ENCODE results near the gene SLC44A1.

The SLC44A1 gene

DNA sequence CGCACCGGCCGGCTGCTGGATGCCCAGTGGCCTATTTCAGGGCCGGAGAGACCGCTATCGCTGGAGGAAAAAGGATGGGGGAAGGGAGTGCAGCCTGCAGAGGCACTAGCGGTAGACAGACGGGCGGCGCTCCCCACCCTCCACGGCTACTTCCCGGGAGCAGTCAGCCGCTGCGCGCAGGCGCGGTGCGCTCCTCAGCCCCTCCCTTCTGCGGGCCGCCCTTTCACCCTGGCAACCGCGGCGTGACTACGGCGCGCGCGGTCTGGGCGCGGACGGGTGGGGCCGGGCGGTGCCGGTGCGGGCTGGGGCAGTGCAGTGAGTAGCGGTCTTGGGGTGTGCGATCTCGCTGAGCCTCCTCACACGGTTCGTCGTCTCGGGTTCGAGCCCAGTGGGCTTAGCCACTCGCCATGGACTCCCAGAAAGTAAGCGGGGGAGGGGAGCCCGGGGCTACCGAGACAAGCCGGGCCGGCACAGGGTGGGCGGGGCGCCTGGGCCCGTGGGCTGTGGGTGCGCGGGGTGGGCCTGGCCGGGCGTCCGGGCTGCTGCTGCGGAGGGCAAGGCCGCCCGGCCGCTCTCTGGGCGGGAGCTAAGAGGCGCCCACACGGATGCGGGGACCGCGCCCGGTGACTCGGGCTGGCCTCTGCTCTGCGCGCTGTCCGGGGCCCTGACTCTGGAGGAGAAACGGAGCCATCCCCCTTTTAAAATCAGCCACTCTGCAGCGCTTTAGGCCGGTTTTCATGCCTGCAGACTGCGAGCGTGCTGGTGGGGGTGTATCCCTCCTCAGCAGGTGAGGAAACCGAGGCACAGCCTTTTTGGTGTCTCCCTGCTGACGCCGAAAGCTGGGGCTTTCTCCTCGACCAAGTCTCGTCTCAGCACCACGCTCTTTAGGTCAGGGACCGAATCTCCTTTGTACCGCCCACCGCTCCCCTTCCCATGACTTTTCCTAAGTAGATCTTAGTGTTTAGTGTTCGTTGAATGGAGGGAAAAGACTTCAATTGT is 203.7 kb downstream of the SLC44A1 start, which contains the start of gene FSD1L:
Gene FSD1L (plus strand): TSS at position 221 of the 999 bp plus-strand sequence. CDS start 187 bp downstream, at position 408.
- no peaks in the 10 kb centered on the region for H3K27me3 ChIP-seq (ENCODE audit: insufficient read depth, poor library complexity, severe bottlenecking)
- peak; percentile 81 to 93 for DNase-seq (ENCODE audit: low read depth in 1 of 2, low spot score in 1 of 2)
- peak within 1 kb of the TSS; percentile 49 for H3K27ac ChIP-seq (replicated peaks)
- TF ChIP-seq GABPA (IDR thresholded peaks at IDR 0.05; ENCODE audit: low read depth) (no peak), SPI1 (IDR thresholded peaks at IDR 0.05; ENCODE audit: borderline replicate concordance, low read depth) (no peak), POLR2AphosphoS5 (IDR thresholded peaks at IDR 0.05; ENCODE audit: low read depth) (peak; percentile 18; the same call in 1 of the 2 replicates)
- TF ChIP-seq, protein P1, sequence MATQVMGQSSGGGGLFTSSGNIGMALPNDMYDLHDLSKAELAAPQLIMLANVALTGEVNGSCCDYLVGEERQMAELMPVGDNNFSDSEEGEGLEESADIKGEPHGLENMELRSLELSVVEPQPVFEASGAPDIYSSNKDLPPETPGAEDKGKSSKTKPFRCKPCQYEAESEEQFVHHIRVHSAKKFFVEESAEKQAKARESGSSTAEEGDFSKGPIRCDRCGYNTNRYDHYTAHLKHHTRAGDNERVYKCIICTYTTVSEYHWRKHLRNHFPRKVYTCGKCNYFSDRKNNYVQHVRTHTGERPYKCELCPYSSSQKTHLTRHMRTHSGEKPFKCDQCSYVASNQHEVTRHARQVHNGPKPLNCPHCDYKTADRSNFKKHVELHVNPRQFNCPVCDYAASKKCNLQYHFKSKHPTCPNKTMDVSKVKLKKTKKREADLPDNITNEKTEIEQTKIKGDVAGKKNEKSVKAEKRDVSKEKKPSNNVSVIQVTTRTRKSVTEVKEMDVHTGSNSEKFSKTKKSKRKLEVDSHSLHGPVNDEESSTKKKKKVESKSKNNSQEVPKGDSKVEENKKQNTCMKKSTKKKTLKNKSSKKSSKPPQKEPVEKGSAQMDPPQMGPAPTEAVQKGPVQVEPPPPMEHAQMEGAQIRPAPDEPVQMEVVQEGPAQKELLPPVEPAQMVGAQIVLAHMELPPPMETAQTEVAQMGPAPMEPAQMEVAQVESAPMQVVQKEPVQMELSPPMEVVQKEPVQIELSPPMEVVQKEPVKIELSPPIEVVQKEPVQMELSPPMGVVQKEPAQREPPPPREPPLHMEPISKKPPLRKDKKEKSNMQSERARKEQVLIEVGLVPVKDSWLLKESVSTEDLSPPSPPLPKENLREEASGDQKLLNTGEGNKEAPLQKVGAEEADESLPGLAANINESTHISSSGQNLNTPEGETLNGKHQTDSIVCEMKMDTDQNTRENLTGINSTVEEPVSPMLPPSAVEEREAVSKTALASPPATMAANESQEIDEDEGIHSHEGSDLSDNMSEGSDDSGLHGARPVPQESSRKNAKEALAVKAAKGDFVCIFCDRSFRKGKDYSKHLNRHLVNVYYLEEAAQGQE (IDR thresholded peaks at IDR 0.05; ENCODE audit: insufficient replicate concordance, low read depth), result no peak
- TF ChIP-seq, protein P2, sequence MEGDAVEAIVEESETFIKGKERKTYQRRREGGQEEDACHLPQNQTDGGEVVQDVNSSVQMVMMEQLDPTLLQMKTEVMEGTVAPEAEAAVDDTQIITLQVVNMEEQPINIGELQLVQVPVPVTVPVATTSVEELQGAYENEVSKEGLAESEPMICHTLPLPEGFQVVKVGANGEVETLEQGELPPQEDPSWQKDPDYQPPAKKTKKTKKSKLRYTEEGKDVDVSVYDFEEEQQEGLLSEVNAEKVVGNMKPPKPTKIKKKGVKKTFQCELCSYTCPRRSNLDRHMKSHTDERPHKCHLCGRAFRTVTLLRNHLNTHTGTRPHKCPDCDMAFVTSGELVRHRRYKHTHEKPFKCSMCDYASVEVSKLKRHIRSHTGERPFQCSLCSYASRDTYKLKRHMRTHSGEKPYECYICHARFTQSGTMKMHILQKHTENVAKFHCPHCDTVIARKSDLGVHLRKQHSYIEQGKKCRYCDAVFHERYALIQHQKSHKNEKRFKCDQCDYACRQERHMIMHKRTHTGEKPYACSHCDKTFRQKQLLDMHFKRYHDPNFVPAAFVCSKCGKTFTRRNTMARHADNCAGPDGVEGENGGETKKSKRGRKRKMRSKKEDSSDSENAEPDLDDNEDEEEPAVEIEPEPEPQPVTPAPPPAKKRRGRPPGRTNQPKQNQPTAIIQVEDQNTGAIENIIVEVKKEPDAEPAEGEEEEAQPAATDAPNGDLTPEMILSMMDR (IDR thresholded peaks at IDR 0.05; ENCODE audit: insufficient read depth, low read length), result peak; percentile 40
- peak within 1 kb of the TSS; percentile 96 for H3K4me3 ChIP-seq (replicated peaks; ENCODE audit: insufficient read depth, low read length)

DNA sequence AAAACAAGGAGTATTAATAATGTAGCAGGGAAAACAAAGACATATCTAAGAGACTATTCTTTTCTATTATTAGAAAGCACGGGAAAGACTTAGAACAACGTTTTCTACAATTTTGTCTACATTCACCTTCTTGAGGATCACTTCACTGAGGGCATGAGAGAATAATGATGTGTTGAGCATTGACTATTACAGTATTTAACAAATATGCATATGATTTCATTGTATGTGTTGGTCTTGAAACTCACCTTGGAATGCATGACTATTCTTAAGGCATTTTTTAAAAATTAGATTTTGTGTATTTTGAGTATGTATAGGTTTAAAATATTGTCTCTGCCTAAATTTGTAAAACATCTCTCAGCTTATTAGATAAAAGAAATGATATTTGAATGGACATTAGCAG is 204.6 kb downstream of the SLC44A1 start:
- H3K4me3 ChIP-seq (replicated peaks; ENCODE audit: insufficient read depth, low read length), result no peak overlapping the region
- no peaks in the 10 kb centered on the region for H3K27me3 ChIP-seq (ENCODE audit: insufficient read depth, poor library complexity, severe bottlenecking)
- H3K27ac ChIP-seq (replicated peaks), result no peak overlapping the region
- TF ChIP-seq, protein P1 (IDR thresholded peaks at IDR 0.05; ENCODE audit: insufficient replicate concordance, low read depth), result no peak
- TF ChIP-seq POLR2AphosphoS5 (IDR thresholded peaks at IDR 0.05; ENCODE audit: low read depth) (no peak), GABPA (IDR thresholded peaks at IDR 0.05; ENCODE audit: low read depth) (no peak)
- no peak for DNase-seq (ENCODE audit: low read depth in 1 of 2, low spot score in 1 of 2)

DNA sequence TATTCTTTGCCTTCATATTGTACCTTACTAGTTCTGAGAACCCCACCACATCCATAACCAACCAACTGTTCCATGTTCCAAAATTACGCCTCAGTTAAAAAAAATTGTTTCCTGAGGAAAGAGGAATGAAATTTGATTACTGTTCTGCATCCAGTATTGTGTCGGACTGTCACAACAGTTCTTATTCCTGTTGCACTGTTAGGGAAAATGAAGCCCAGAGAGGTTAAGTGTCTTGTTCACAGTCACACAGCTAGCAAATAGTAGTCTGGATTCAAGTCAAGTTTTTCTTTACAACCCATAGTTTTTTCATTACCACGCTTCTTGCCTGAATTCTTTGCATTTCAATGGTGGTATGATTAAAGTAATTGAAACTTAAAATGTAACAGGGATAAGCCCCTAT is 207.7 kb downstream of the SLC44A1 start:
- no peak for DNase-seq (ENCODE audit: low read depth in 1 of 2, low spot score in 1 of 2)
- Histone ChIP-seq H3K27ac (replicated peaks) (no peak overlapping the region), H3K27me3 (ENCODE audit: insufficient read depth, poor library complexity, severe bottlenecking) (no peaks in the 10 kb centered on the region), H3K4me3 (replicated peaks; ENCODE audit: insufficient read depth, low read length) (no peak overlapping the region)
- TF ChIP-seq, protein P2 (IDR thresholded peaks at IDR 0.05; ENCODE audit: insufficient read depth, low read length), result no peak
- TF ChIP-seq GABPA (IDR thresholded peaks at IDR 0.05; ENCODE audit: low read depth), result no peak
- TF ChIP-seq, protein P1 (IDR thresholded peaks at IDR 0.05; ENCODE audit: insufficient replicate concordance, low read depth), result no peak
- TF ChIP-seq POLR2AphosphoS5 (IDR thresholded peaks at IDR 0.05; ENCODE audit: low read depth), result no peak
- TF ChIP-seq SPI1 (IDR thresholded peaks at IDR 0.05; ENCODE audit: borderline replicate concordance, low read depth), result no peak
